ENCODE results near the gene VPS9D1. TPM values are rescaled to one million over a fixed set of nuclear protein-coding genes. Genes with fewer than 3 reads are reported as not detected.
A peak's percentile ranks its signal among the peaks of the same experiment; 100 is the strongest.
"Not testable (repeated sequence)": the region's sequence is repeated elsewhere in the genome, so short reads cannot be mapped to it uniquely, and the experiment has no call there.

VPS9D1 gene
- total RNA-seq, 1 donor from 2014 or later = 5.9 TPM

DNA sequence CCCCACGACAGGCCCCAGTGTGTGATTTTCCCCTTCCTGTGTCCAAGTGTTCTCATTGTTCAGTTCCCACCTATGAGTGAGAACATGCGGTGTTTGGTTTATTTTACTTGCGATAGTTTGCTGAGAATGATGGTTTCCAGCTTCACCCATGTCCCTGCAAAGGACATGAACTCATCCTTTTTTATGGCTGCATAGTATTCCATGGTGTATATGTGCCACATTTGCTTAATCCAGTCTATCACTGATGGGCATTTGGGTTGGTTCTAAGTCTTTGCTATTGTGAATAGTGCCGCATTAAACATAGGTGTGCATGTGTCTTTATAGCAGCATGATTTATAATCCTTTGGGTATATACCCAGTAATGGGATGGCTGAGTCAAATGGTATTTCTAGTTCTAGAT is 49.1 kb downstream of the VPS9D1 start:
- H3K9me3 Mint-ChIP-seq; H3K4me3 Mint-ChIP-seq; H3K27me3 Mint-ChIP-seq (ENCODE audit: insufficient read depth); DNase-seq (ENCODE audit: low spot score); H3K27ac Mint-ChIP-seq; H3K4me1 Mint-ChIP-seq (ENCODE audit: low read depth); intact Hi-C loops (cut with micrococcal nuclease); H3K36me3 Mint-ChIP-seq (ENCODE audit: low read depth): not testable (repeated sequence)

DNA sequence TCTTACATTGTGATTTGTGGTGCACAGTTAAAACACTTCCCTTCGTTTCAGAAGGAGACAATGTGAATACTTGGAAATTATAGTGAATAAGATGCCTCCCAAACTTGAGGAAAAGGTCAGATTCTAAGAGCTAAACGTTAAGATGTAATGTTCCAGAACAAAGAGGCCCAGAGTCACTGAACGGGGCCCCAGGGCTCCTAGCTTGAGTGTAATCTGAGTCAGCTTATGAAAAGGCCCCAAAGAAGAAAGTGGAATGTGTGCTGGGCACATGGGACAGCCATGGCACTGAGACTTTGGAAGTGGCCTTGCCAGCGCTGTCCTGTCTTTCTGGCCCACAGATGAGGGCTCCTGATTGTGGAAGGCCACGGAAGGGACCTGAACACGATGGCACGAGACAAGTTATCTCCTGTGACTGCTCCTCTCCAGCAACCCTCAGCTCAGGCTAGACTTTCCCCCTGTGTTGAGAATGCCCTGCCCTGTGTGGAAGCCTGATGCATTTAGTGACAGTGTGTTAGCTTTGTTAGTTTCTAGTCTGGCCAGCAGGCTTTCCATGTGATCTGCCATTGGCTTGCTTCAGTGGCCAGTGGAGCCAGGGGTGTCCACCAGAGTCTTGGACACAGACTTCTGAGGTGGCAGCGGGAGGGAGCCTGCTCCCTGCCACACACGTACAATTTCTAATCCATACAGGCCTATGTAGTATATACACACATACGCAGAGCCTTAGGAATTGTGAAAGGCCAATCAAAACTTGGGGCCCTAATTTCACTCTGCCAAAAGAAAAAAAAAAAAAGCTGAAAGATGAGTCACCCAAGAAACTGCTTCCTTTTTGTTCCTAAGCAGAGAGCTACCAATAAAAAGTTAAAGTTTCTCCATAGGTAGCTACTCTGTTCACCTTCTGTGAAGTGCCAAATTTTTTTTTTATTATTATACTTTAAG is 49.9 kb downstream of the VPS9D1 start:
- H3K36me3 Mint-ChIP-seq (ENCODE audit: low read depth) = peaks cover 3% of the 10 kb centered on the region
- peaks cover 6% of the 10 kb centered on the region for H3K4me1 Mint-ChIP-seq (ENCODE audit: low read depth)
- intact Hi-C loops (cut with micrococcal nuclease) = no loop called here
- H3K4me3 Mint-ChIP-seq = no peak overlapping the region
- H3K27ac Mint-ChIP-seq = no peak overlapping the region
- H3K27me3 Mint-ChIP-seq (ENCODE audit: insufficient read depth) = no peaks in the 10 kb centered on the region
- no peaks in the 10 kb centered on the region for H3K9me3 Mint-ChIP-seq
- no peak for DNase-seq (ENCODE audit: low spot score)

DNA sequence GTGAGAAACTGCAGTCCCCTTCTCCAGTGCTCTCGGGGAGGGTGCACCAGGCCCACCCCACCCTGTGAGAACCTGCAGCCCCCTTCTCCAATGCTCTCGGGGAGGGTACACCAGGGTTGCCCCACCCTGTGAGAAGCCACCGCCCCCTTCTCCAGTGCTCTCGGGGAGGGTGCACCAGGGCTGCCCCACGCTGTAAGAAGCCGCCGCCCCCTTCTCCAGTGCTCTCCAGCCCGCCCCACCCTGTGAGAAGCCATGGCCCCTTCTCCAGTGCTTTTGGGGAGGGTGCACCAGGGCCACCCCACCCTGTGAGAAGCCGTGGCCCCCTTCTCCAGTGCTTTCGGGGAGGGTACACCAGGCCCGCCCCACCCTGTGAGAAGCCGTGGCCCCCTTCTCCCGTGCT is 50.9 kb downstream of the VPS9D1 start:
- intact Hi-C loops (cut with micrococcal nuclease) = no loop called here
- Mint-ChIP-seq H3K4me1 (ENCODE audit: low read depth) (peaks cover 6% of the 10 kb centered on the region), H3K27ac (no peak overlapping the region), H3K9me3 (no peaks in the 10 kb centered on the region), H3K27me3 (ENCODE audit: insufficient read depth) (no peaks in the 10 kb centered on the region), H3K4me3 (no peak overlapping the region), H3K36me3 (ENCODE audit: low read depth) (peaks cover 3% of the 10 kb centered on the region)
- no peak for DNase-seq (ENCODE audit: low spot score)

DNA sequence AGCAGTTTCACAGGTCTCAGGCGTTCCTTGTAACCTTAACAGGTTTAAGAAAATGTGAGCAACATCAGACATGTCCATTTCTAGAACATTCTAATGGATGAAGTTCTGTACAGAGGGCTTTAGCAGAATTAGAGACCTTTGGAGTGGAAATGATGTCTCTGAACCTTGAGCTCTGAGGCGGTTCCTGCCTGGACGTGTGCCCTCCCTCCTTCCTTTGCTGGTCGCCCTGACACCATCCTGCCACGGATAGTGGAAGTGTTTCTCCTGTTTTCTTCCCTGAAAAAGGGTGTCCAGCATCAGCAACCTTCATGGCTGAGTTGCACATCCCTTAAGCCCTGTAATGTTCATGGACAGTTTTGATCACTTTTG is 51.9 kb downstream of the VPS9D1 start:
- Mint-ChIP-seq H3K9me3 (no peaks in the 10 kb centered on the region), H3K36me3 (ENCODE audit: low read depth) (peaks cover 5% of the 10 kb centered on the region), H3K27me3 (ENCODE audit: insufficient read depth) (no peaks in the 10 kb centered on the region), H3K4me1 (ENCODE audit: low read depth) (peaks cover 6% of the 10 kb centered on the region), H3K27ac (no peak overlapping the region), H3K4me3 (no peak overlapping the region)
- intact Hi-C loops (cut with micrococcal nuclease) = no loop called here
- DNase-seq (ENCODE audit: low spot score) = no peak

DNA sequence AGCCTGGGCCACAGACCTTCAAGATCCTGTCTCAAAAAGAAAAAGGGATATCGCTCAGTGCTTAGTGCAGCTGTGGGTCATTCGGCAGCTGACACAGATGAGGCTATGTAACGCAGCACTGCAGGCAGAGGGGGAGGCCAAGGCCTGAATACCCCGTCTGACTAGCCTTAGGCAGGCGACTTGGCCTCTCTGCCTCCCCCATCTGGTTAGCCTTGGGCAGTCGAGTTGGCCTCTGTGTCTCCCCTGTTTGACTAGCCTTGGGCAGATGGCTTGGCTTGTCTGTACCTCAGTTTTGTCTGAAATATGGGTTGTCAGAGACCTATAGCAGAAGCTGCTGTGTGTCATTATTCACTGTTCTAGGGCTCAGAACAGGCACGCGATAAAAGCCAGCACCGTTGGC is 53.1 kb downstream of the VPS9D1 start:
- intact Hi-C loops (cut with micrococcal nuclease) = no loop called here
- Mint-ChIP-seq H3K36me3 (ENCODE audit: low read depth) (peaks cover 9% of the 10 kb centered on the region), H3K4me3 (no peak overlapping the region), H3K27me3 (ENCODE audit: insufficient read depth) (no peaks in the 10 kb centered on the region), H3K4me1 (ENCODE audit: low read depth) (peaks cover 6% of the 10 kb centered on the region), H3K9me3 (no peaks in the 10 kb centered on the region), H3K27ac (no peak overlapping the region)
- no peak for DNase-seq (ENCODE audit: low spot score)

DNA sequence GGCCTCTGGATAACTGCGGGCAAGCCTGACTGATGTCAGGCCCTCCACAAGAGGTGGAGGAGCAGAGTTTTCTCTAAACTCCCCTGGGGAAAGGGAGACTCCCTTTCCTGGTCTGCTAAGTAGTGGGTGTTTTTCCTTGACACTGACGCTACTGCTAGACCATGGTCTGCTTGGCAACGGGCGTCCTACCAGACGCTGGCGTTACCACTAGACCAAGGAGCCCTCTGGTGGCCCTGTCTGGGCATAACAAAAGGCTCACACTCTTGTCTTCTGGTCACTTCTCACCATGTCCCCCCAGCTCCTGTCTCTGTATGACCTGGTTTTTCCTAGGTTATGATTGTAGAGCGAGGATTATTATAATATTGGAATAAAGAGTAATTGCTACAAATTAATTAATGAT is 53.7 kb downstream of the VPS9D1 start:
- H3K27ac Mint-ChIP-seq; H3K9me3 Mint-ChIP-seq; H3K4me1 Mint-ChIP-seq (ENCODE audit: low read depth); H3K4me3 Mint-ChIP-seq; H3K36me3 Mint-ChIP-seq (ENCODE audit: low read depth); H3K27me3 Mint-ChIP-seq (ENCODE audit: insufficient read depth); intact Hi-C loops (cut with micrococcal nuclease); DNase-seq (ENCODE audit: low spot score): not testable (repeated sequence)

DNA sequence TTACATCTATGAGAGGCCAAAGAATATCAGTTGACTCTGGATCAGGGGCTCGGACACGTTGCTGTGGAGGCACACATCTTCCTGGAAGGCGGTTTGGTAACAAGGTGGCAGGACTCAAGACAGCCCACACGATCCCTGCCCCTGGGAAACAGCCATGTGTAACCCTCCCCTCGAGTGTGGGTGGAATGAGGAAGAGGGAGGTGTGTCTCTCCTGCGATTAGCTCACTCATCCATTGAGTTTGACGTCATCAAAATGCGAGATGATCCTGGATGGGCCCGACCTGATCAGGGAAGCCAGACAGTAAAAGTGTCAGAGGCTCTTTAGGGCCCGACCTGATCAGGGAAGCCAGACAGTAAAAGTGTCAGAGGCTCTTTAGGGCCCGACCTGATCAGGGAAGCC is 56.5 kb downstream of the VPS9D1 start:
- H3K27ac Mint-ChIP-seq; intact Hi-C loops (cut with micrococcal nuclease); H3K9me3 Mint-ChIP-seq; DNase-seq (ENCODE audit: low spot score); H3K4me3 Mint-ChIP-seq; H3K27me3 Mint-ChIP-seq (ENCODE audit: insufficient read depth): not testable (repeated sequence)
- H3K4me1 Mint-ChIP-seq (ENCODE audit: low read depth) = peaks cover 20% of the 10 kb centered on the region
- peaks cover 27% of the 10 kb centered on the region for H3K36me3 Mint-ChIP-seq (ENCODE audit: low read depth)

DNA sequence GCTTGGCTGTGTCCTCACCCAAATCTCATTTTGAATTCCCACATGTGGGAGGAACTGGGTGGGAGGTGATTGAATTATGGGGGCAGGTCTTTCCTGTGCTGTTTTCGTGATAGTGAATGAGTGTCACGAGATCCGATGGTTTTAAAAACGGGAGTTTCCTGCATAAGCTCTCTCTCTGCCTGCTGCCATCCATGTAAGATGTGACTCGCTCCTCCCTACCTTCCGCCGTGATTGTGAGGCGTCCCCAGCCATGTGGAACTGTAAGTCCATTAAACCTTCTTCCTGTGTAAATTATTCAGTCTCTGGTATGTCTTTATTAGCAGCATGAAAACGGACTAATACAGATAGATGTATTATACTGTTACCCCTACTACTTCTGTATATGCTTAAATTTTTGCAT is 59.5 kb downstream of the VPS9D1 start:
- intact Hi-C loops (cut with micrococcal nuclease) = no loop called here
- no peak overlapping the region for H3K4me3 Mint-ChIP-seq
- H3K27ac Mint-ChIP-seq = no peak overlapping the region
- no peak for DNase-seq (ENCODE audit: low spot score)
- no peaks in the 10 kb centered on the region for H3K9me3 Mint-ChIP-seq
- peaks cover 36% of the 10 kb centered on the region for H3K4me1 Mint-ChIP-seq (ENCODE audit: low read depth)
- peaks cover 31% of the 10 kb centered on the region for H3K36me3 Mint-ChIP-seq (ENCODE audit: low read depth)
- no peaks in the 10 kb centered on the region for H3K27me3 Mint-ChIP-seq (ENCODE audit: insufficient read depth)

DNA sequence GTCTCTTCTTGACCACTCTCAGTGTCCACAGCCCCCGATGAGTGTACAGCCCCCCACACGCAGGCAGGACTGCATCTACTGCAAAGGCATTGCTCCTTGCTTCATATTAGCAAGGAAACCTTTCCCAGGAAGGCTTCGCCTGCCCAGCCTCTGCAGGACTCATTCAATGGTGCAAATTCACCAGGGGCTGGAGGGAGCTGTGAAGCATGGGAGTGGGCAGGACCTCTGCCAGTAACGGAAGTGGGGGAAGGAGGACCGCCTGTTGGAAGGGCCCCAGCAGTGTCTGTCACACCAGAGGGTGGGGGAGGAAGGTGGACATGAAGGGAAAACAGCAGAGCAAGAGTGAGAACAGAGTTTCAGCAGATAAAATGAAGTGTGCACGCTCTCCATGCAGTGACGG is 60.6 kb downstream of the VPS9D1 start:
- H3K4me3 Mint-ChIP-seq = peak overlapping the region; percentile 30
- peaks cover 44% of the 10 kb centered on the region for H3K4me1 Mint-ChIP-seq (ENCODE audit: low read depth)

DNA sequence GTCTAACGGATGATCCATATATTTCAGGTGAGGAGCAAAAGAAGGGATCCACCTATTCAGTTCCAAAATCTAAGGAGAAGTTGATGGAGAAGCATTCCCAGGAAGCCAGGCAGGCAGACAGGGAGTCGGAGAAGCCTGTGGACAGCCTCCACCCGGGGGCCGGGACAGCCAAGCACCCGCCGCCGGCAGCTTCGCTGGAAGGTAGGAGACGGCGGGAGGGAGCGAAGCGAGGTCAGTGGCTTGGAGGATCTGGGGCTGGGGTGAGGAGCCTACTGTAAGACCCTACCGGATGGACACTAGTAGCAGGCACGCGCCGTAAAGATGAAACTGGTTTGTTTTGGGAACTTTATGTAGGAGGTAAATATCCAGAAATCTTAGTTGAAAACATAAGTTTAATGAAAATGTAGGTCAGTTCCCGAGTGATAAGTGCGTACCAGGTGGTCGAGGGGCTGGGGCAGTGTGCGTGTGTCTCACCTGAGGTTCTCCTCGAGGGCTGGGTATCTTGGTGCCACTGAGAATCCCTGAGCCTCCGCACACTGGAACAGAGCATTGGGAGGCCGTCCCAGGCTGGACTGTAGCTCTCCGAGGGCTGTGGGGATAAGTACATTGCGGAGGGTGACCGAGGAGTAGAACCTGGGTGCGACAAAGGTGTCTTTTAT is 62.3 kb downstream of the VPS9D1 start:
- peaks cover 29% of the 10 kb centered on the region for H3K36me3 Mint-ChIP-seq (ENCODE audit: low read depth)
- peak overlapping the region; percentile 84 for H3K27ac Mint-ChIP-seq
- DNase-seq (ENCODE audit: low spot score) = no peak
- H3K4me3 Mint-ChIP-seq = peak overlapping the region; percentile 93
- intact Hi-C loops (cut with micrococcal nuclease) = loop anchor here (1.0 kb wide), 3 partner anchors 17 to 42 kb away; partner anchors contain the start of gene CDK10
- H3K4me1 Mint-ChIP-seq (ENCODE audit: low read depth) = peaks cover 56% of the 10 kb centered on the region
- no peaks in the 10 kb centered on the region for H3K9me3 Mint-ChIP-seq
- no peaks in the 10 kb centered on the region for H3K27me3 Mint-ChIP-seq (ENCODE audit: insufficient read depth)

More for the DNA sequence above, 60.6 kb downstream of the VPS9D1 start:
- Mint-ChIP-seq H3K9me3 (no peaks in the 10 kb centered on the region), H3K27ac (peak overlapping the region; percentile 16), H3K36me3 (ENCODE audit: low read depth) (peaks cover 29% of the 10 kb centered on the region), H3K27me3 (ENCODE audit: insufficient read depth) (no peaks in the 10 kb centered on the region)
- DNase-seq (ENCODE audit: low spot score) = no peak
- intact Hi-C loops (cut with micrococcal nuclease) = no loop called here

DNA sequence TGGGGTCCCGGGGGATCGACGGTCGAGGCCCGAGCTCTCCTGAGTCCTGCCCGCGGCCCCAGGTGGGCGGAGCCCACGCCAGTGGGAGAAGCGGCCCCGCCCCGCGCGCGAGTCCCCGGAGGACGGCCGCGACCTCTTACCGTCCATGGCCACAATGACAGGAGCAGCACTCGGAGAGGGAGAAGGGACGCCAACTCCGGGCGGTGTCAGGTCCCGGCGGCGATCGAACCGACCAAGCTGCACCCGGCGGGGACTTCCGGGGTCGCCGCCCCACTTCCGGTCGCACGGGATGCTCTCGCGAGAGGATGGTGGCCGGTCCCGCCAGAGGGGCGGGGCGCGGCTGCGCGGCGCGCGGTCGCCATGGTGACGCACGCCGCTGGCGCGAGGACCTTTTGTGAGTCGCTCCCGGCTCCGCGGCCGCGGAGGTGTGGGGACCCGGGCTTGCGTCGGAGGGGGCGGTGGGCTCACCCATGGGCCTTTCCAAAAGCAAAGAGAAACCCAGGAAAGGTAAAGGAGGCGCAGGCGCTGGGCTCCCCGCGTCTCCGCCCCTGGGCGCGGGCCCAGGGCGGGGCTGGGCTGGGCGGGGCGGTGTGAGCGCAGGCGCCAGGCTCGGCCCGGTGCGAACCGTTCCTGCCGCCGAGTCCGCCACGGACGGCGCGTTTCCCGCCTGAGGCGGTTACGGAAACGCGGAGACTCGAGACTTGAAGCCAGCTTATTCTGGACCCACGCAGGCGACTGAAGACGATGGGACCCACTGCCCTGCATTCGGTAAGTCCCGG is 63.1 kb downstream of the VPS9D1 start, which contains the start of the genes CHMP1A and SPATA33:
Gene CHMP1A, minus strand, starts transcription at position 267 of the 779 bp plus-strand sequence. Its CDS starts 120 bp downstream, at position 147.
Gene SPATA33, plus strand, starts transcription at position 395 of the 779 bp plus-strand sequence. Its CDS starts 76 bp downstream, at position 471.
- peak within 1 kb of the TSS; percentile 93 for H3K4me3 Mint-ChIP-seq
- H3K27ac Mint-ChIP-seq = peak within 1 kb of the TSS; percentile 84
- H3K4me1 Mint-ChIP-seq (ENCODE audit: low read depth) = peaks cover 56% of the 10 kb centered on the region
- H3K36me3 Mint-ChIP-seq (ENCODE audit: low read depth) = peaks cover 27% of the 10 kb centered on the region
- H3K27me3 Mint-ChIP-seq (ENCODE audit: insufficient read depth) = no peaks in the 10 kb centered on the region
- DNase-seq (ENCODE audit: low spot score) = peak; percentile 91
- H3K9me3 Mint-ChIP-seq = no peaks in the 10 kb centered on the region
- intact Hi-C loops (cut with micrococcal nuclease) = loop anchor here (1.0 to 2.0 kb wide), 4 partner anchors 16 to 65 kb away; partner anchors contain the start of gene CDK10

Data from activated T-helper 1 cell treated with anti-CD3 and anti-CD28 coated beads, Interleukin-12 subunit alpha, Interleukin-12 subunit beta, Interleukin-2, Interleukin-4 antibody, amounts not matched to agents 30 ng/mL and 10 ng/mL and 1 ng/mL, durations not matched to agents 14 hours and 24 hours and 36 hours (primary cell).